ENCODE data around the gene CTDSPL. TPM values are rescaled to one million over a fixed set of nuclear protein-coding genes. Genes with fewer than 3 reads are reported as not detected.

CTDSPL gene
- total and polyA plus RNA-seq, 2 experiments from 2014 or later: 29.2 to 33.7 TPM

DNA sequence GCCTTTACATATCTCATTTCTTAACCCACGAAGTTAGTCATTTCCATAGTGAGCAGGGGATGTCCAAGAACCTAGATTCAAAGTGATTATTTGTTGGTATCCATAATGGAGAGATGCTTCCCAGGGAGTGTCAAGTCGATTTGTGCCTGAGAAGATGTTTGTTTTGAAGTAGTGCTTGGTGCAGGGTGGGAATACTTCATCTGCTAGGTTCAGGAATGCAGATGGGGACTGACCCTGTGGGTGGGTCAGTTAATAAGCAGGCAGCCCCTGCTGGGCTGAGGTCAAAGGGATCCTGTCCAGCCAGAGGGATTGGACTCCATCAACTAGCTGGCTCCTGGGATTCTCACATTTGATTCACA lies 84.8 kb downstream of the CTDSPL start:
- no peak for DNase-seq (ENCODE audit: low spot score)
- H3K36me3 ChIP-seq (replicated peaks; ENCODE audit: insufficient read depth, low read depth): no peaks in the 10 kb centered on the region
- H3K4me1 ChIP-seq (ENCODE audit: insufficient read depth): peaks cover 56% of the 10 kb centered on the region
- TF ChIP-seq, protein P1, sequence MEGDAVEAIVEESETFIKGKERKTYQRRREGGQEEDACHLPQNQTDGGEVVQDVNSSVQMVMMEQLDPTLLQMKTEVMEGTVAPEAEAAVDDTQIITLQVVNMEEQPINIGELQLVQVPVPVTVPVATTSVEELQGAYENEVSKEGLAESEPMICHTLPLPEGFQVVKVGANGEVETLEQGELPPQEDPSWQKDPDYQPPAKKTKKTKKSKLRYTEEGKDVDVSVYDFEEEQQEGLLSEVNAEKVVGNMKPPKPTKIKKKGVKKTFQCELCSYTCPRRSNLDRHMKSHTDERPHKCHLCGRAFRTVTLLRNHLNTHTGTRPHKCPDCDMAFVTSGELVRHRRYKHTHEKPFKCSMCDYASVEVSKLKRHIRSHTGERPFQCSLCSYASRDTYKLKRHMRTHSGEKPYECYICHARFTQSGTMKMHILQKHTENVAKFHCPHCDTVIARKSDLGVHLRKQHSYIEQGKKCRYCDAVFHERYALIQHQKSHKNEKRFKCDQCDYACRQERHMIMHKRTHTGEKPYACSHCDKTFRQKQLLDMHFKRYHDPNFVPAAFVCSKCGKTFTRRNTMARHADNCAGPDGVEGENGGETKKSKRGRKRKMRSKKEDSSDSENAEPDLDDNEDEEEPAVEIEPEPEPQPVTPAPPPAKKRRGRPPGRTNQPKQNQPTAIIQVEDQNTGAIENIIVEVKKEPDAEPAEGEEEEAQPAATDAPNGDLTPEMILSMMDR (IDR thresholded peaks at IDR 0.05; ENCODE audit: poor library complexity): no peak
- no peak for TF ChIP-seq EZH2 (IDR thresholded peaks at IDR 0.05; ENCODE audit: borderline replicate concordance)
- no peak for TF ChIP-seq EZH2phosphoT487 (IDR thresholded peaks at IDR 0.05; ENCODE audit: low read depth, severe bottlenecking, unreplicated experiment)
- H3K9me3 ChIP-seq (ENCODE audit: low read depth): no peaks in the 10 kb centered on the region
- H3K9me2 ChIP-seq (replicated peaks; ENCODE audit: insufficient read depth): no peaks in the 10 kb centered on the region
- peak overlapping the region; percentile 74 for H3K27ac ChIP-seq
- H4K20me1 ChIP-seq (ENCODE audit: insufficient read depth, poor library complexity, severe bottlenecking): no peaks in the 10 kb centered on the region
- peaks cover 36% of the 10 kb centered on the region for H3K79me2 ChIP-seq
- no peak overlapping the region for H2AFZ ChIP-seq
- peak overlapping the region; percentile 53 for H3K4me2 ChIP-seq
- WGBS (ENCODE audit: low lambda C conversion rate, missing lambda C conversion rate): 61% methylated on average over 2 of the region's 2 CpGs
- no peak overlapping the region for H3K4me3 ChIP-seq
- H3K27me3 ChIP-seq: no peaks in the 10 kb centered on the region

DNA sequence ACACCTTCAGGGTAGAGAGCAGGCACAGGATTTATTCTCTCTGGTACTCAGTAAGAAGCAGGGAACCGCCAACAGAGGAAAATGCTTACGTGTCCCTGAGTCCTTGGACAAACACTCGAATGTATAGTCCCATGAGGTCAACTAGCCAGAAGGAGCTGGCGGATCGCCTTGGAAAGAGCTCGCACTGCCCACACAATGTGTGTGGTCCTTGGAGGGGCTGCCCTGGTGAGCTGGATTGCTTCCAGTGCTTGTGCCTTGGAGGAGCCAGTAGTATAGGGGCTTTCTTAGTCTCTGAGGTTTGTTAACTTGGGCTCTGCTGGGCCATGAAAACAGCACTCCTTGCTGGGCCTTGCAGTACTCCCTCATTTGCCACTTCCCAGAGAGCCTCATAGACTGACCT lies 88.2 kb downstream of the CTDSPL start:
- H3K4me2 ChIP-seq: no peak overlapping the region
- no peaks in the 10 kb centered on the region for H3K9me2 ChIP-seq (replicated peaks; ENCODE audit: insufficient read depth)
- peak overlapping the region; percentile 75 for H3K27ac ChIP-seq

DNA sequence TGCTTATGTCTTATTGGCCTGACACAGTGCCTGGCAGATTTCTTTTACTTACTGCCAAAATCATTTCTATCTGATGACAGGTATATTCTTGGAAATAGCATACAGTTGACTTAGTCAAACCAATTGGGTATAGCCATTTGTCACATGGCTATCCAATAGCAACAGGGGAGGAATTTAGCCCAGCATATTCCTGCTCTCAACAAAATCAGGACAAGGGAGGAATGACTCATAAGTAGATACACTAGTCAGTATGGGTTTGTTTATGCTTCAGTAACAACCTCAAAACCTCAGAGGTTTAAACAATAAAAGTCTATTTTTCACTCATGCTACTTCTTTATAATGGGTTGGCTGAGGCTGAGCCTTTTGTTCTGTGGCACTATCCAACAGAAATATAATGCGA lies 90.9 kb downstream of the CTDSPL start:
- Histone ChIP-seq H3K4me1 (ENCODE audit: insufficient read depth) (peaks cover 17% of the 10 kb centered on the region), H3K27me3 (no peaks in the 10 kb centered on the region), H3K9me2 (replicated peaks; ENCODE audit: insufficient read depth) (no peaks in the 10 kb centered on the region), H3K4me2 (no peak overlapping the region), H3K9me3 (ENCODE audit: low read depth) (no peaks in the 10 kb centered on the region), H3K36me3 (replicated peaks; ENCODE audit: insufficient read depth, low read depth) (no peaks in the 10 kb centered on the region), H2AFZ (no peak overlapping the region), H3K79me2 (peaks cover 13% of the 10 kb centered on the region), H3K4me3 (no peak overlapping the region), H3K27ac (no peak overlapping the region), H4K20me1 (ENCODE audit: insufficient read depth, poor library complexity, severe bottlenecking) (no peaks in the 10 kb centered on the region)
- TF ChIP-seq, protein P1 (IDR thresholded peaks at IDR 0.05; ENCODE audit: poor library complexity): no peak
- DNase-seq (ENCODE audit: low spot score): no peak
- WGBS (ENCODE audit: low lambda C conversion rate, missing lambda C conversion rate): 96% methylated on average over 1 of the region's 1 CpG

More for the DNA sequence above, 88.2 kb downstream of the CTDSPL start:
- Histone ChIP-seq H3K27me3 (no peaks in the 10 kb centered on the region), H2AFZ (no peak overlapping the region), H3K79me2 (peaks cover 21% of the 10 kb centered on the region), H3K36me3 (replicated peaks; ENCODE audit: insufficient read depth, low read depth) (no peaks in the 10 kb centered on the region), H4K20me1 (ENCODE audit: insufficient read depth, poor library complexity, severe bottlenecking) (no peaks in the 10 kb centered on the region), H3K4me1 (ENCODE audit: insufficient read depth) (peaks cover 29% of the 10 kb centered on the region), H3K4me3 (no peak overlapping the region), H3K9me3 (ENCODE audit: low read depth) (no peaks in the 10 kb centered on the region)
- no peak for DNase-seq (ENCODE audit: low spot score)
- TF ChIP-seq EZH2 (IDR thresholded peaks at IDR 0.05; ENCODE audit: borderline replicate concordance) (no peak), EZH2phosphoT487 (IDR thresholded peaks at IDR 0.05; ENCODE audit: low read depth, severe bottlenecking, unreplicated experiment) (no peak)
- TF ChIP-seq, protein P1 (IDR thresholded peaks at IDR 0.05; ENCODE audit: poor library complexity): no peak
- 58% methylated on average over 6 of the region's 6 CpGs for WGBS (ENCODE audit: low lambda C conversion rate, missing lambda C conversion rate)

DNA sequence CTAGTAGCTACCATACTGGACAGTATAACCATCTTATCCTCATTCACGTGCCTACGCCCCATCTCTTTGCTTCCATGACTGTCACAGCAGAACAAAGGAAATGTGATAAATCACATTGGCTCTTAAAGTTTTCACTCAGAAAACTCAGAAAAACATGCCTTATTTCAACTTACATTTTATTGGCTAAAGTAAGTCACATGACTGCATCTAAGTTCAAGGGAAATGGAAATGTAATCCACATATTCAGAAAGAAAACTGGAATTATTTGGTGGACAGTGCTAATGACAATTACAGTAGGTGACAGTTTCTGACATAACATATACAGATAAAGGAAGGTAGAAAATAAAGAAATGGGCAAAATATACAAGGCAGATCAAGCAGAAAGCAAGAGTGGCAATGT lies 91.5 kb downstream of the CTDSPL start:
- TF ChIP-seq EZH2phosphoT487 (IDR thresholded peaks at IDR 0.05; ENCODE audit: low read depth, severe bottlenecking, unreplicated experiment) (no peak), EZH2 (IDR thresholded peaks at IDR 0.05; ENCODE audit: borderline replicate concordance) (no peak)
- TF ChIP-seq, protein P1 (IDR thresholded peaks at IDR 0.05; ENCODE audit: poor library complexity): no peak
- no peak overlapping the region for H3K4me3 ChIP-seq
- no peaks in the 10 kb centered on the region for H3K9me2 ChIP-seq (replicated peaks; ENCODE audit: insufficient read depth)
- no peak overlapping the region for H3K27ac ChIP-seq
- H3K9me3 ChIP-seq (ENCODE audit: low read depth): no peaks in the 10 kb centered on the region
- no peaks in the 10 kb centered on the region for H3K36me3 ChIP-seq (replicated peaks; ENCODE audit: insufficient read depth, low read depth)
- H3K79me2 ChIP-seq: peaks cover 7% of the 10 kb centered on the region
- no peaks in the 10 kb centered on the region for H4K20me1 ChIP-seq (ENCODE audit: insufficient read depth, poor library complexity, severe bottlenecking)
- no peak overlapping the region for H3K4me2 ChIP-seq
- 93% methylated on average over 2 of the region's 2 CpGs for WGBS (ENCODE audit: low lambda C conversion rate, missing lambda C conversion rate)
- H3K27me3 ChIP-seq: no peaks in the 10 kb centered on the region
- DNase-seq (ENCODE audit: low spot score): no peak
- H3K4me1 ChIP-seq (ENCODE audit: insufficient read depth): peaks cover 17% of the 10 kb centered on the region
- no peak overlapping the region for H2AFZ ChIP-seq
